ENCODE results near the gene RUFY3.
"Not testable (repeated sequence)": the region's sequence is repeated elsewhere in the genome, so short reads cannot be mapped to it uniquely, and the experiment has no call there.

The RUFY3 gene

GRCh38 chr4:70687821-70688794 lies 33.7 kb upstream of the RUFY3 start, which contains the start of gene UTP3:
TSS of gene UTP3 (plus strand) at chr4:70688532. CDS start at chr4:70688678, 146 bp downstream.
- H3K27me3 ChIP-seq (ENCODE audit: insufficient read depth, low read depth): no peaks in the 10 kb centered on the region
- H3K4me1 ChIP-seq (ENCODE audit: low read depth, poor library complexity, severe bottlenecking): peaks cover 81% of the 10 kb centered on the region
- peak within 1 kb of the TSS; percentile 79 for H3K27ac ChIP-seq
- H3K9ac ChIP-seq: peak within 1 kb of the TSS; percentile 63
- peak within 1 kb of the TSS; percentile 62 for H2AFZ ChIP-seq (ENCODE audit: low read depth)
- H3K36me3 ChIP-seq (ENCODE audit: insufficient read depth): peaks cover 4% of the 10 kb centered on the region; the same call in 1 of the 2 replicates
- peaks cover 56% of the 10 kb centered on the region for H3K79me2 ChIP-seq (ENCODE audit: insufficient read depth, low read depth)
- H3K4me2 ChIP-seq: peak within 1 kb of the TSS; percentile 84
- peak within 1 kb of the TSS; percentile 94 for H3K4me3 ChIP-seq (IDR thresholded peaks at IDR 0.05; ENCODE audit: insufficient read depth, low read depth, low read length)
- 0 out of 2 replicates have a peak, but pooled peaks cover 3% of the 10 kb centered on the region for H4K20me1 ChIP-seq (ENCODE audit: insufficient read depth)
- TF ChIP-seq CTCF (conservative IDR thresholded peaks at IDR 0.05; ENCODE audit: low read depth, low read length): peak; percentile 98

- Histone ChIP-seq H3K4me3 (IDR thresholded peaks at IDR 0.05; ENCODE audit: insufficient read depth, low read depth, low read length) (peak overlapping the region; percentile 94), H2AFZ (ENCODE audit: low read depth) (peak overlapping the region; percentile 7; the same call in 1 of the 2 replicates), H4K20me1 (ENCODE audit: insufficient read depth) (0 out of 2 replicates have a peak, but pooled peaks cover 3% of the 10 kb centered on the region), H3K27me3 (ENCODE audit: insufficient read depth, low read depth) (no peaks in the 10 kb centered on the region), H3K36me3 (ENCODE audit: insufficient read depth) (peaks cover 4% of the 10 kb centered on the region; the same call in 1 of the 2 replicates), H3K4me2 (peak overlapping the region; percentile 84), H3K79me2 (ENCODE audit: insufficient read depth, low read depth) (peaks cover 57% of the 10 kb centered on the region), H3K27ac (peak overlapping the region; percentile 79), H3K9ac (peak overlapping the region; percentile 63), H3K4me1 (ENCODE audit: low read depth, poor library complexity, severe bottlenecking) (peaks cover 75% of the 10 kb centered on the region)
- TF ChIP-seq CTCF (conservative IDR thresholded peaks at IDR 0.05; ENCODE audit: low read depth, low read length): no peak
These were observed 33.0 kb upstream of the RUFY3 start for GRCh38 chr4:70688795-70689231.

GRCh38 chr4:70691661-70692060 lies 30.1 kb upstream of the RUFY3 start:
- Histone ChIP-seq H3K79me2 (ENCODE audit: insufficient read depth, low read depth) (peaks cover 57% of the 10 kb centered on the region), H3K9ac (no peak overlapping the region), H3K4me2 (peak overlapping the region; percentile 84), H3K4me3 (IDR thresholded peaks at IDR 0.05; ENCODE audit: insufficient read depth, low read depth, low read length) (no peak overlapping the region), H3K27me3 (ENCODE audit: insufficient read depth, low read depth) (no peaks in the 10 kb centered on the region), H4K20me1 (ENCODE audit: insufficient read depth) (0 out of 2 replicates have a peak, but pooled peaks cover 3% of the 10 kb centered on the region), H2AFZ (ENCODE audit: low read depth) (no peak overlapping the region), H3K27ac (no peak overlapping the region), H3K36me3 (ENCODE audit: insufficient read depth) (peaks cover 4% of the 10 kb centered on the region; the same call in 1 of the 2 replicates), H3K4me1 (ENCODE audit: low read depth, poor library complexity, severe bottlenecking) (peaks cover 47% of the 10 kb centered on the region)
- no peak for TF ChIP-seq CTCF (conservative IDR thresholded peaks at IDR 0.05; ENCODE audit: low read depth, low read length)

- not testable (repeated sequence) for H3K27ac ChIP-seq; H4K20me1 ChIP-seq (ENCODE audit: insufficient read depth); H3K36me3 ChIP-seq (ENCODE audit: insufficient read depth); H3K4me2 ChIP-seq; H3K27me3 ChIP-seq (ENCODE audit: insufficient read depth, low read depth); H2AFZ ChIP-seq (ENCODE audit: low read depth); H3K4me3 ChIP-seq (IDR thresholded peaks at IDR 0.05; ENCODE audit: insufficient read depth, low read depth, low read length); H3K9ac ChIP-seq
- peaks cover 34% of the 10 kb centered on the region for H3K4me1 ChIP-seq (ENCODE audit: low read depth, poor library complexity, severe bottlenecking)
- peaks cover 36% of the 10 kb centered on the region for H3K79me2 ChIP-seq (ENCODE audit: insufficient read depth, low read depth)
These were observed 27.1 kb upstream of the RUFY3 start for GRCh38 chr4:70694633-70695032.

GRCh38 chr4:70698435-70698834 lies 23.3 kb upstream of the RUFY3 start:
- not testable (repeated sequence) for H3K4me3 ChIP-seq (IDR thresholded peaks at IDR 0.05; ENCODE audit: insufficient read depth, low read depth, low read length); H3K9ac ChIP-seq; H4K20me1 ChIP-seq (ENCODE audit: insufficient read depth); H3K27ac ChIP-seq; H3K79me2 ChIP-seq (ENCODE audit: insufficient read depth, low read depth); H3K4me2 ChIP-seq; H3K27me3 ChIP-seq (ENCODE audit: insufficient read depth, low read depth); H3K36me3 ChIP-seq (ENCODE audit: insufficient read depth); H2AFZ ChIP-seq (ENCODE audit: low read depth)
- peaks cover 11% of the 10 kb centered on the region for H3K4me1 ChIP-seq (ENCODE audit: low read depth, poor library complexity, severe bottlenecking)
